NCI-H1417 treated with DMSO at 0.1 percent for 48 hours (cell line): ENCODE measurements around the gene HINFP.
"Not testable (repeated sequence)": the region's sequence is repeated elsewhere in the genome, so short reads cannot be mapped to it uniquely, and the experiment has no call there.

Source experiments
- DNase-seq: peaks from one replicate; lab custom pipeline; 2025; lab: John Stamatoyannopoulos, UW

Gene HINFP

DNA sequence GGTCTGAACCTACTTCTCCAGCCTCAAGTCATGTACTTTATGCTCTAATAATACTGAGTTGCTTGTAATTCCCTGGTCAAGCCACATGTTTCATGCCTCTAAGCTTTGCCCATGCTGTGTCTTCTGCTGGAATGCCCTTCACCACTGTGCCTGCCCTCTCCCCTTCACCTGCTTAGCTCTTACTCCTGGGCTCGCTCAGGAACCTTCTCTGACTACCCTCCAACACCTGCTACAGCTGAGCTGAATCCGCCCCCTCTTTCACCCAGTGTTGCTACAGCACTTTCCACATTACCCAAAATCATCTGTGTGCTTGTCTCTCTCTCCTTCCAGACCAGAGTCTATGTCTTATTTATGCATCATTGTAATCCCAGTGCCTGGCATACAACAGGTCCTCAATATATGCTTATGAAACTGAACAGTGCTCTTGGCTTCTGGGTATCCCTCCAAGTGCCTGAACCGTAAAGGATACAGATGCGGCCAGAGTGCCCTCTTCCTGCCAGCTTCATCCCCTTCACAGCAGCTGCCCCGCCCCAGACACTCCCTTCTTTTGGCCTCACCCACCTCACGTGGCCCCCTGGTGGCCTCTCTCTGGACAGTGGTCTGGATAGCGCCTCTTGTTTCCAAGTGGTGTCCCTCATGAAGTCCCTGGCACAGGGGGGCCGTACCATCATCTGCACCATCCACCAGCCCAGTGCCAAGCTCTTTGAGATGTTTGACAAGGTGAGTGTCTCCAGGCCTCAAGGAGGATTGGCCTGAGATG lies 34.5 kb downstream of the HINFP start:
- no peak for DNase-seq

DNA sequence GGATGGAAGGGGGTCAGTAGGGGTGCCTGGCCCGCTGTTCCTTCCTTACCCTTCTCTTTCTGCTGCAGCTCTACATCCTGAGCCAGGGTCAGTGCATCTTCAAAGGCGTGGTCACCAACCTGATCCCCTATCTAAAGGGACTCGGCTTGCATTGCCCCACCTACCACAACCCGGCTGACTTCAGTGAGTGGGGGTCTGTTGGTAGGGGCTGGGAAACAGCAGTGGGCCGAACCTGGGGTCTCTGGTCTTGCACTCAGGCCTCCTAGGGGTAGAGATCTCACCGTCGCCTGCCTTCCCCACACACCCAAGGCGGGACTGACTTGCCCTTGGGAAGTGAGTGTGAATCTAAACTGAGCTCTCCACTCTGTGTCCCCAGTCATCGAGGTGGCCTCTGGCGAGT lies 35.1 kb downstream of the HINFP start:
- DNase-seq: no peak

DNA sequence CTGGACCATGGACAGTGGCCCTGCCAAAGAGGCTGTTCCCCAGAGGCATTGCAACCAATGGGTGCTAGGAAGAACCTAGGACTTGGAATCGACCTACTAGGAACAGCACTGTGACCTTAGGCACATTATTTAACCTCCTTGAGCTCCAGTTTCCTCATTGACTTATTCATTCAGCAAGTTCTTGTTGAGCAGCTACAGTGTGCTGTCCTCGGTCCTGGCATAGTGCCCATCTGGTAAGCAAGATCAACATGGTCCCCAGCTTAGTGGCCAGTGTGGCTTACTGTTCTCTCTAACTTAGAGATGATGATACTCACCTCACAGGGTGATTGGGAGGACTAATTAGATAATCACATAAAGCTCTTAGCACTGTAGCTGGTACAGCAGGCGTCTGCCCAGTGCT lies 35.7 kb downstream of the HINFP start:
- DNase-seq: no peak

DNA sequence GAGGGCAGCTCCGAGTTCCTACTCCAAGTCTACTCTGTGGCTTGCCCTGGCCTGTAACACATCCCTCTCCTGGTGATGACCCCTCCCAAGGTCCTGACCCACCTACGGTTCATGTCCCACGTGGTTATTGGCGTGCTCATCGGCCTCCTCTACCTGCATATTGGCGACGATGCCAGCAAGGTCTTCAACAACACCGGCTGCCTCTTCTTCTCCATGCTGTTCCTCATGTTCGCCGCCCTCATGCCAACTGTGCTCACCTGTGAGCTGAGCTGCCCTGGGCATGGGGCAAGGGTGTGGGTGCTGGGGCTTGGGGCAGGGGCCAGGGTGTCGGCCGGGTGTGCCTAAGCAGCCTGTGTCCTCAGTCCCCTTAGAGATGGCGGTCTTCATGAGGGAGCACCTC lies 37.1 kb downstream of the HINFP start:
- DNase-seq: no peak

DNA sequence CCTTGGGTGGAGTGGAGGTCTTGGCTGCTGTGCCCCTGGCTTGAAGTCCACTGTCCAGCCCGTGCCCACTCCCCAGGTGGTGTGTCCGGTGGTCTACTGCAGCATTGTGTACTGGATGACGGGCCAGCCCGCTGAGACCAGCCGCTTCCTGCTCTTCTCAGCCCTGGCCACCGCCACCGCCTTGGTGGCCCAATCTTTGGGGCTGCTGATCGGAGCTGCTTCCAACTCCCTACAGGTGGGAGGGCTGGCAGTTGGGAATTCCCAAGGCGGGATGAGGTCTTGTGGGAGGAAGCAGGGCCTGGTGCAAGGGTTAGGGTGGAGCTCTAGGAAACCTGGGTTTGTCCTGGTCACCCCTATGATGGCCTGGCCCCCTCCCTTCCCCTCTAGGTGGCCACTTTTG lies 38.8 kb downstream of the HINFP start:
- DNase-seq: no peak

DNA sequence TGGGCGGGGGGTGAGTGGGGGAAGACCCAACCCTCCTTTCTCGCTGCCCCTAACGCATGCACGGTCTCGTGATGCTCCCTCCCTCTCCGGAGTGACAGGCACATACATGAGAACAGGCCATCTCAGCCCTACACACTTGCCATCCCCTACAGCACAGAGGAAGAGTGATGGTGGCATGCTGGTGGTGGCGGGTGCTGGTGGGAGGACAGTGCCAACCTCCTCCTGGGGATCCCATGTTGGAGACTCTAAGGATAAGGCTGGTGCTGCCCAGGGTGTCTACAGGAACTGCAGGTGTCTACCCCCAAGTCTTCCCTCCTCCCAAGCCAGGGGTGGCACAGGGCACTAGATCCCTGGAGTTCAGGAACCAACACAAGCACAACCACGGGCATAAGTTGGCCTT lies 40.5 kb downstream of the HINFP start:
- no peak for DNase-seq

DNA sequence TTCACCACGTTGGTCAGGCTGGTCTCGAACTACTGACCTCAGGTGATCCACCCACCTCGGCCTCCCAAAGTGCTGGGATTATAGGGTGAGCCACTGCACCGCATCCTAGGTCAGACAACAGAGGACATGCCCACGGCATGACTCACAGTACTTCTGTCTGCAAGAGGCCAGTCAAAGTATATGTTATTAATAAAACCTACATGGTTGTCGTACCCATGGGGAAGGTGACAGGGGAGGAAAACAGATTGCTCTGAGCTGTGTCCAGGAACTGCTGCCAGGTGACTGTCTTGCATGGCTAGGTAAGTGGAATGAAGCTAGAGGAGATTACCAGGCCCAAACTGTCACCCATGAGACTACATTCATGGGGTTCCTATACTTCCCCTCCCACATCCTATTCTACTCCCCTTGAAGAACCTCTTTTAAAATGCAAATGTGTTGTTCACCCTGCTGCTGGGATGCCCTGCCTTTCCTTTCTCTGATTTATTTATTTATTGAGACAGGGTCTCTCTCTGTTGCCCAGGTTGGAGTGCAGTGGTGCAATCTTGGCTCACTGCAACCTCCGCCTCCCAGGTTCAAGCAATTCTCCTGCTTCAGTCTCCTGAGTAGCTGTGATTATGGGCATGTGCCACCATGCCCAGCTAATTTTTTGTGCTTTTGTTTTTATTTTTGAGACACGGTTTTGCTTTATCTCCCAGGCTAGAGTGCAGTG lies 45.1 kb downstream of the HINFP start:
- no peak for DNase-seq

DNA sequence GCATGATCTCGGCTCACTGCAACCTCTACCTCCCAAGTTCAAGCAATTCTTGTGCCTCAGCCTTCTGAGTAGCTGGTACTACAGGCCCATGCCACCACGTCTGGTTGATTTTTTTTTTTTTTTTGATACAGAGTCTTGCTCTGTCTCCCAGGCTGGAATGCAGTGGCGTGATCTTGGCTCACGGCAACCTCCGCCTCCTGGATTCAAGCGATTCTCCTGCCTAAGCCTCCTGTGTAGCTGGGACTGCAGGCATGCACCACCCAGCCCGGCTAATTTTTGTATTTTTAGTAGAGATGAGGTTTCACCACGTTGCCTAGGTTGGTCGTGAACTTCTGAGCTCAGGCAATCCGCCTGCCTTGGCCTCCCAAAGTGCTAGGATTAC lies 45.7 kb downstream of the HINFP start:
- DNase-seq: not testable (repeated sequence)

DNA sequence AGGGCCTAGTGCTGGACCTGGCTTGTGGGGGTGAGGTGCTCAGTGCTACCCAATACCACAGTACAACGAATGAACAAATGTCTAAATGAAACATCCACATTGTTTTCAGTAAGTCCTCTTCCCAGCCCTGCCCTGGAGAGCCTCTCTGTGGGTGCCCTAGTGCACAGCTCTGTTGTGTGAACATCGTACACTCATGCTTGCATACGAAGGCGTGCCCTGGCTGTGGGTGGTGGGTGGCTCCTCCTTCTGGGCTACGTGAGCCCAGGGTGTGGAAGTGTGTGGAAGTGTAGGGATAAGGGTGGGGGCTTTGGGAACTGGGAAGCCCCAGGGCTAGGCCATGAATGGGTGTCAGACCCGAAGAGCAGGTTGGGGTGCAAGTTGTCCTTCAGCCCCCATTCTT lies 46.6 kb downstream of the HINFP start:
- no peak for DNase-seq

DNA sequence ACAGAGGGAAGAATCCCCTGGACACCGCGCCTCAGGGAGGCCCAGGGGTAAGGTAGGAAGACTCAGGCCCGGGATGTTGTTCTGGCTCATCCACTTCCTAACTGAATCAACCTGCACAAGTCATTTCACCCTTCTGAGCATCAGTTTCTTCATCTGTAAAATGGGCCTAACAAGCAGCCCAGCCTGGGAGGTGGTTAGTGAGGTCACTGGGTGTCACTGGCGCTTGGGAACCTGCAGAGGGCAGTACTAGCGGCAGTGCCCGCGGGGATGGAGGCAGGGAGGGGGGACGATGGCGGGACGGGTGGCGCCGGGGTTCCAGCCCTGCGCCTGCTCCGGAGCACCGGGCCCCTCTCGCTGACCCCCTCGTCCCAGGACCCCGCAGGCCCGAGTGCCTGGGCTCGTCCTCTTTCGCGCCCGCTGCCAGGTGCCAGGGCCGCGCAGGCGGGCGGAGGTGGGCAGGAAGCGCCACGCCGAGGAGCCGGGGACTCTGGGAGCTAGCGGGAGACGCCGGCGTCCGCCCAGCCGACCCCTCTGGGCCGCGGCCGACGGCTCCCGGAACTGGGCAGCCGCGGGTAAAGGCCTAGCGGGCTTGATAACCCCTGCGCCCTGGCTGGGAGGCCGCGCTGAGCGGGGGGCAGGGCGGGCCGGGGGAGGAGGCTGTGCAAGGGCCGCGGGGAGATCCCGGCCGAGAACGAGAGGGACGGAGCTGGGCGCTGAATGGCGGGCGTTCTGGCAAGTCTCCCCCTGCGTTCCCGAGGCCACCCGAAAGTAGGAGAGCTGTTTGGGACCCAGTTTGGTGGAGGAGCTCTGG lies 47.3 kb downstream of the HINFP start, which contains the start of gene NLRX1:
NLRX1 (plus strand) TSS at position 255 of the 811 bp plus-strand sequence. CDS start 2,679 bp downstream, outside the sequence.
- DNase-seq: peak; percentile 47

DNA sequence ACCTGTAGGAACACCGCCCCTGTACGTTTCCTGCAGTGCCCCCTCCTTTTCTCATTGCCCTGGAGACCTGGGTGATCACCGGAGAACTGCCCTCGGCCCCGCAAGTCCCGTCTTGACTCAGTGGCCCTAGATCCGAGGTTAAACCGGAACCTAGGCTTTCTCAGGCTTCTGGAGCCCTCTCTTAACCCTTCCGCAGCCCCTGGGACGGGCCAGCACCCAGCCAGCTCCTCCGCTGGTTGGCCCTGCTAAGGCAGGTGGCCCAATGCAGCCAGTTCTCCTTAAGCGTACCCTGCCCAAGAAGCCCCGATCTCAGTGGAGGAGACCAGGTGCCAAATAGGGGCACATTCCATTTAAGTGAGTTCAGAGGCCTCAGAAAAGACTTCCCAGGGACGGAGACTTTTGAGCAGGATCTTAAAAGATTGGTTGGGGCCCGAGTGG lies 47.9 kb downstream of the HINFP start:
- DNase-seq: no peak

DNA sequence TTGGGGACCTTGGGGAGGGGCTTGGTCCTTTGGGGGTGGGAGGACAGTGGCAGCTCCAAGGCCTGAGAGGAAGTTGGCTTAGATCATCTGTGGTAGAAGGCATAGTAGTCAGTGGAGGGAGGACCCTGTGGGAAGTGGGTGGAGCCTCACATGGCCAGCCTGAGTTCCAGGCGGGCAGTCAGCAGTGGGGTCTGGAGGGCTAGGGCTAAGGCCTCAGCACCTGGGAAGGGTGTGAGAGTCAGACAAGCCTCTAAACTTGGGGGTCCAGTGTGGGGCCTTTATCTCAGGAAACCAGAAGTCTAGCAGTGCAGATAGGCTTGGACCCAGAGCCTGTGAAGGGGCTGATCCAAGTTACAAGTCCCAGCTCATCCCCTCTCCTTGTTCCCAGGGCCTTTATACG lies 51.1 kb downstream of the HINFP start:
- no peak for DNase-seq

DNA sequence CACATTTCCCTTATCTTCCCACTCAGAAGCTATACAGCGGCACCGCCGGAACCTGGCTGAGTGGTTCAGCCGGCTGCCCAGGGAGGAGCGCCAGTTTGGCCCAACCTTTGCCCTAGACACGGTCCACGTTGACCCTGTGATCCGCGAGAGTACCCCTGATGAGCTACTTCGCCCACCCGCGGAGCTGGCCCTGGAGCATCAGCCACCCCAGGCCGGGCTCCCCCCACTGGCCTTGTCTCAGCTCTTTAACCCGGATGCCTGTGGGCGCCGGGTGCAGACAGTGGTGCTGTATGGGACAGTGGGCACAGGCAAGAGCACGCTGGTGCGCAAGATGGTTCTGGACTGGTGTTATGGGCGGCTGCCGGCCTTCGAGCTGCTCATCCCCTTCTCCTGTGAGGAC lies 52.1 kb downstream of the HINFP start:
- no peak for DNase-seq

DNA sequence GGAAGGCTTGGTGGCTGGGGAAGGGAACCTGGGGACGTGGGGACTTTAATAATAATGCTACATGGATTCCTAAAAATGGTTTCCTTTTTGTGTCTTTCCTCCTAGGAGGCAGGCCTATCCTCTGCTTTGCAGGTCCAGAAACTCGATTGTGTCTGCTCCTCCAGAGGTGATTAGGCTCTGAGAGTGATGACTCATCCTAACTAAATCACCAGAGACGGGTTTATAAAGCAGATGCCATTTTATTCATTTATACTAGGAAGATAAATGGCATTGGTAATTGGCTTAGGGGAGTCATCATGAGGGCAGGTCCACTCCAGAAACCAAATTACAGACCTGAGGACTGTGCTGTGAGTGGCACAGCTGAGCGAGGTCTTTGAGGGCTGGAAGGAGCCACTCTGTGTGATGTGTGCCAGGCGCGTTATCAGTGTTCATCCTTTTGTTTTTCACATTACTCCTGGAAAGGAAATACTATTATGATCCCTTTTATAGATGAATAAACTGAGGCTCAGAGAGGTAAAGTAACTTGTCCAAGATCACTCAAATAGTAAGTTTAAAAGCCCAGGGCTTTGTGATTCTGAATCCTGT lies 54.2 kb downstream of the HINFP start:
- DNase-seq: no peak

DNA sequence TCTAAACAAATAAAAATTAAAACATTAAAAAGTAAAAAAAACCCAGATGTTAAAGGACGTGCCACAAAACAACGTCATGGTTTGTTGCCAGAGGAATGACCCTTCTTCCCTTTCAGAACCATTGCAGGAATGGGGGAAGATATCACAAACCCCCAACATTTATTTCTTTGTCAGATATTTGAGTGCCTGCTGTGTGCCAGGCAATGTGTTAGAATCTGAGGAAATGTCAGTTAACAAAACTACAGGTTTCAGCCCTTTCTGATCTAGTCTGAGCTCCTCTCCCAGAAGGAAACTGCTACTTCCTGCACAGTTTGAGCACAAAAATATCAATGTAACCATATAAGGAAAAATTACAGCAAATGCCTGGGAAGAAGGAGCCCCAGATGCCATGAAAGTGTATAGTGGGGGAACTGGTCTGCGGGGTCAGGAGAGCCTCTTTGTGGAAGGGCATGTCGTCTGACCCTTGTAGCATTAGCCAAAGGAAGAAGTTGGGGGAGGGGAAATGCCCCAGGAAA lies 56.8 kb downstream of the HINFP start:
- DNase-seq: no peak

DNA sequence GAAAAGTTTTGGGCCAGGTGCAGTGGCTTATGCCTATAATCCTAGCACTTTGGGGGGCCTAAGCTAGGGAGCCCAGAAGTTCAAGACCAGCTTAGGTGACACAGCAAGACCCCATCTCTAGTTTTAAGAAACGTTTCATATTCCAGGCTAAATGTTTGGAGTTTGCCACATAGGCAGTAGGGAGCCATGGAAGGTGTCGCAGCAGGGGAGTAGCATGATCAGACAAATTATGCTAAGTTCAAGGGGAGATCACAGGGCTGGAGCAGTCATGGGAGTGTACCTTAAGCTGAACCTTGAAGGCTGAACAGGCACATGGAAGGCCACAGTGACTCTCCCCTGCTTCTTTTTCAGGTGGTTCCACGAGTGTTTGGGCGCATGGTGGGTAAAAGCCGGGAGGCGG lies 58.0 kb downstream of the HINFP start:
- DNase-seq: no peak

DNA sequence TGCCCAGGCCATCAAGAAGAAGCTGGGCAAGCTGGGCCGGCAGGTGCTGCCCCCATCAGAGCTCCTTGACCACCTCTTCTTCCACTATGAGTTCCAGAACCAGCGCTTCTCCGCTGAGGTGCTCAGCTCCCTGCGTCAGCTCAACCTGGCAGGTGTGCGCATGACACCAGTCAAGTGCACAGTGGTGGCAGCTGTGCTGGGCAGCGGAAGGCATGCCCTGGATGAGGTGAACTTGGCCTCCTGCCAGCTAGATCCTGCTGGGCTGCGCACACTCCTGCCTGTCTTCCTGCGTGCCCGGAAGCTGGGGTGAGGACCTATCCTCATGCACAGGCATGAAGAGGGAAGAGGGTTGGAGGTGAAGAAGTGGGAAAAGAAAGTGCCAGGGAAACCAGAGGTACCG lies 58.6 kb downstream of the HINFP start:
- DNase-seq: peak; percentile 82

DNA sequence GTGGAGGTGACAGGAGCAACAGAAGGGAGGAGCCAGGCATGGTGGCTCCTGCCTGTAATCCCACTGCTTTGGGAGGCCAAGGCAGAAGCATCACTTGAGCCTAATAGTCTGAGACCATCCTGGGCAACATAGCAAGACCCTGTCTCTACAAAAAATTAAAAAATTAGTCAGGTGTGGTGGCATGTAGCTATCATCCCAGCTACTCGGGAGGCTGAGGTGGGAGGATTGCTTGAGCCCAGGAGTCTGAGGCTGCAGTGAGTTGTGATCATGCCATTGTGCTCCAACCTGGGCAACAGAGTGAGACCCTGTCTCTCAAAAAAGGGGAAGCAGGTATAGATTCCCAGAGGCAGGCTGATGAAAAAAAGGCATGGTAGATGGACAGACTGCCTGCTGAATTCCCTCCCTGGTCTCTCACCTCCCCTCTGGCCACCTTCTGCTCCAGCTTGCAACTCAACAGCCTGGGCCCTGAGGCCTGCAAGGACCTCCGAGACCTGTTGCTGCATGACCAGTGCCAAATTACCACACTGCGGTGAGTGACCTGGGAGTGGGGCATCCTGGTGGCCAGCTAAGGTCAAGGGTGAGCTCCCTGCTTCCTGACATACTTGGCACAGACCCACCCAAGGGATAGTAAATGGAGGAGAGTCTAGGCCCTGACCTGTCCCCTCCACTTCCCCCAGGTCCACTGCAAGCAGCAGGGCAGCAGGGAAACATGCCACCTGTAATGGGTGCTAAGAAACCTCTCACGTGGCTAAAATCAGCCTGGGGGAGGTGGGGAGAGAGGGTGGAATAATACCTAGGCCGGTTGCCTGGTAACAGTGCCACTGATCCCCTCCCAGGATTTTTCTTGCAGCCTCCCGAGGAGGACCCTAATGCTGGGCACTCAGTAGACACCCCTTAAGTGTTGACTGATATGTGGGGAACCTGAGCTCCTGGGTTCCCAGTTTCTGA lies 59.6 kb downstream of the HINFP start:
- DNase-seq: no peak

DNA sequence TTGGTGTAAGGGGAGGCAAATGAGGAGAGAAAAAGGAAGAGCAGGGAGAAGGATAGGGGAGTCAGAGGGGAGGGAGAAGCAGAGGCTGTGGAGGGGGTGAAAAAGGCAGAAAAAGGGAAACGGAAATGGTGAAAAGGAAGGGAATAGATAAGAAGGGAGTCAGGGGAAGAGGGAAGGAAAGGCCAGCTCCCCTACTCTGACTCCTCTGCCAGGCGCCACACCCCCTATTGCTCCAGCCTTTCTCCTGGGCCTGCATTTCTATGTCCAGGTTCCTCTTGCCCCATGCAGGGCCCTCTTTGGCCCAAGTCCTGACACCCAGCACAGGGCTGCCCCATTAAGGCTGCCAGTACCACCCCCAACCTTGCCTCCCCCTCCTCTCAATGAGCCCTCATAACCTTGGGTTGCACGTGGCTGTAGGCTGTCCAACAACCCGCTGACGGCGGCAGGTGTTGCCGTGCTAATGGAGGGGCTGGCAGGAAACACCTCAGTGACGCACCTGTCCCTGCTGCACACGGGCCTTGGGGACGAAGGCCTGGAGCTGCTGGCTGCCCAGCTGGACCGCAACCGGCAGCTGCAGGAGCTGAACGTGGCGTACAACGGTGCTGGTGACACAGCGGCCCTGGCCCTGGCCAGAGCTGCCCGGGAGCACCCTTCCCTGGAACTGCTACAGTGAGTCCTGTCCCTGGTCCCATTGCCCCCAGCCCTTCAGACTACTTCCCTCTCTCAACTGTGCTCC lies 60.5 kb downstream of the HINFP start:
- peak; percentile 60 for DNase-seq

DNA sequence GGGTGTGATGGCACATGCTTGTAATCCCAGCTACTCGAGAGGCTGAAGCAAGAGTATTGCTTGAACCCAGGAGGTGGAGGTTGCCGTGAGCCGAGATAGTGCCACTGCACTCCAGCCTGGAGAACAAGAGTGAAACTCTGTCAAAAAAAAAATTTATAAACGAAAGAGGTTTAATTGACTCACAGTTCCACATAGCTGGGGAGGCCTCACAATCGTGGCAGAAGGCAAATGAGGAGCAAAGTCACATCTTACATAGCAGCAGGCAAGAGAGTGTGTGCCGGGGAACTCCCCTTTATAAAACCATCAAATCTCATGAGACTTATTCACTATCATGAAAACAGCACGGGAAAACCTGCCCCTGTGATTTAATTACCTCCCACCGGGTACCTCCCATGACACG lies 63.0 kb downstream of the HINFP start:
- not testable (repeated sequence) for DNase-seq
